HG02571 (cell line): ENCODE results near the gene ATP8A2.

ENCODE experiments used
- ATAC-seq: cut with Tn5 transposase; IDR thresholded peaks from one replicate; pipeline ENCODE4 v1.9.1; 2021; ENCODE audit warnings: mild to moderate bottlenecking, moderate library complexity; ENCODE audit not compliant: unreplicated experiment

The ATP8A2 gene

DNA sequence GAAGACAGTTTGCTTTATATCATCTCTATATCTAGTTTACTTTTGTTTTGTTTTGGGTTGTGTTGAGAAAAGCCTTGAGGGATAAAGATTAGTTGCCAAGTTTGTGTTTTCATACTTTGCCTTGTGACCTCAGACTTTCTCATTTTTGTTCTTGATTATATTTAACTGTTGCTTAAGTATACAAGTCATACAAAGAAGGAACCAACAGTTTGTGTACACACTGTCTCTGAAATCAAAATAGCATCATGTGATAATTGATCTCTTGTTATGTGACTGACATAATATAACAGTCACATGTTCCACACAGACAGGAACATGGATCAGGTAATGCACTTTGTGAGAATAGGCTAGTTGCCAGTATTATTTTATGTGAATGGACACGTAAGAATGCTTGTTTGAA lies 609.3 kb downstream of the ATP8A2 start:
- no peak for ATAC-seq

DNA sequence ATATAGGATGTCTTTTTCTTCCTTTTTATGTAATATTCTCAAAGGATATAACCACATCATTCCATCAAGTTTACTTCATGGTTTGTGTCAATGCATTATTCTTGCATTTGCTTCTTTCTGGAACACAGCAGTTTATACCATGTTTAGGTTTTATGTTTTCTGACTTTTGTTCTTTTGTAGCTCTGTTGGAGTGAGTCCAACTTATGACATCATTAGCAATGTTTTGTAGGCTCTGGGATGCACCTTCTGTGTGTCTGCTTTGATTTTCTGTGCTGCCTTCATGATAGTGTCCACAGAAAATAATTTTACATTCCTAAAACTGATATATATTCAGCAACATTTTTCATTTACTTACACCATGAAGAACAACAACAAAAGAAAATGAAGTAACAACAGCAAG lies 611.1 kb downstream of the ATP8A2 start:
- no peak for ATAC-seq

DNA sequence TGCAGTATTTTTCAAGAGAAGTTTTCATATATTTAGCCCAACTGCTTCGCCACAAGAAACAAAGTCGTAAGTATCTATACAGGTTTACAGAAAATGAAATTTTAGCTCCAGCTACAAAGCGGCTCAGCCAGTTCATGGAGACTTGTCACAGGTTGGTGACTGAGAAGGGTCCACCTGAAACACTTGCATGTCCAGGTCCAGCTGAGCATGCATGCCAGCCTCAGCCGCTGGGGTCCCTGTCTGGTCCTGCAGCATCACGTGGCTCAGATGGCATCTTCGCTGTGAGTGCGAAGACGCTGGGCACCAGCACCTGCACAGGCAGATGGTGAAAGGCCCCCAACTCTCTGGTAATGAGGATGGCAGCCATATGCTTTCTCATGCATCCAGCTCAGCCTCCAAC lies 616.2 kb downstream of the ATP8A2 start:
- no peak for ATAC-seq

DNA sequence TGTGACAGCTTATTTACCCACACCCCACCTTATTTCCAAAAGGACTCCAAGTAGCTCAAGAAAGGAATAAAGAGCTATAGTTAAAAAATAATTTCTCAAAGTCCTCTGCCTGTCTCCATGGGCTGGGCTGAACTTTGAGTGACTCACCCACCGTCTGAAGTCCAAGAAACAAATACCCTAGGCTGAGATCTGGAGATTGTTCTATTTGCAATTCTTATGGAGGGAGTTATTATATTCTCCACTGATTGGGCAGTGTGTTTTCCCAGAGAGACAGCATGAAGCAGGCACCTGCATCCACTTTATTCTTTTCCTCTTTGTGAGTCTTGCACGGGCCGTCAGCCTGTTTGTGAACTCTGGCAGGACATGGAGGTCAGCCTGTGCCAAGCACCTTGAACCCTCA lies 616.9 kb downstream of the ATP8A2 start:
- no peak for ATAC-seq

DNA sequence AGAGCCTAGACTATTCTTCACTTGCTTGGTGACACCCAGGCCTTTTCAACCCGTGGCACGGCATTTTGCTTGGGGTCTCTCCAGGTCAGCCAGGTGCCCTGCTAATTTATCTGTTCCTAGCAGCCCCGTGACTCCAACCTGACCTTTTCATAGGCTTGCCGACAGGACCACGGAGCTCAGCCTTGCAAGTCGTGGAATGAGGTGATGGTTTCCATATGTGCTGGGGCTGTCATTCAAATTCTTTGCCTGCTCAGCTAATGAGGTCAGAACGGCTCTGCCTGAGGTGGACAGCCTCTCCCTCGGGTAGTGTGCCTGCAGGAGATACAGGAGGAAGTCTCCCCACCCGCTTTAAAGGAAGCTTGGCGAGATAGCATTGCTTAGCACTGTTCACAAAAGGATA lies 619.0 kb downstream of the ATP8A2 start:
- ATAC-seq: no peak

DNA sequence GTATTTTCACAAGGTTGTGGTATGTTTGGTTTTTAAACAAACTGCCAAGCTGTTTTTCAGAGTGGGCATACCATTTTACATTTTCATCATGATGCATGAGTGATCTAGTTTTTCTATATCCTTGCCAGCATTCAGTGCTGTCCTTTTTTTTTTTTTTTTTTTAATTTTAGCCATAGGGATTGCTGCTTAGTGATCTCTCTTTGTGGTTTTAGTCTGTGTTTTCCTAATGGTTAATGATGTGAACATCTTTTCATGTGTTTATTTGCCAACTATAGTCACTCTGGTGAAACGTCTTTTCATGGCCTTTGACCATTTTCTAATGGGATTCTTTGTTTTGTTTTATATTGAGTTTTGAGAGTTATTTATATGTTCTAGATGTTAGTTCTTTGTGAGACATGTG lies 620.3 kb downstream of the ATP8A2 start:
- ATAC-seq: no peak

DNA sequence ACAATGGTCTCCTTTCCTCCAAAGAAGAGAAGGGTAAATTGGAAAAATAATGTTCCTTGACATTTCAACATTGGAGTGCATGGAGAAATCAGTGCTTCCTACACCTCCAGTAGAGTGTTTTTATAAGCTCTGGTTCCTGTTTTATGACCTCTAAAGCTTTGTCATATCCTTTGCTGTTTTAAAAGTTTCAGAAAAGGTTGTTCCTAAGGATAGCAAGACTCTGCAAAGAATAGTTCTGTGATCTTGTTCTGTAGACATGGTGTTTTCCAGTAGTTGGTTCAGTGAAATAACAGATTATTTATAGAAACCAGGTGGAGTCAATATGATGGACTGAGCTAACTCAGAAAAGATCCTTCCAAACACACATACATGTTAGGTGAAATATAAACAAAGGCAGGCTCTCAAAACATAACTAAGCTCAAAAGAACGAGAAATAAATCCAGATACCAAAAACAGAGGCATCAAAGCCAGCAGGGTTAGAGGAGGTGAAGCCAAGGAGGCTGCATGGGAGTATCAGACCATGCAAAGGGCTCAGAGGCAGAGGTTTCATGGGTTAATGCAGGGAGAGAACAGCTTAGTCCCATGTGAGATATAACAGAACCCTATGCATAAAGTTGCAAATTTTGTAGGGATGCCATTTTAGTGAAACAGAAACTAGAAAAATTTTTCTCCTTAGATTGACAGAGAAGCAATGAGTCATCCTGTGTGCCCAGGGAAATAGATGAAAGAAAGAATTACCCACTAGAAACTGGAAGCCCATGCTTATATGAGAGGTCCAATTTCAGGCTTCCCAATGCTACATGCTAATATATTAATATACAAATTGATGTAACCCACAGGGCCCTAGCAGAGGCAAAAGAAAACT lies 635.7 kb downstream of the ATP8A2 start:
- ATAC-seq: no peak

DNA sequence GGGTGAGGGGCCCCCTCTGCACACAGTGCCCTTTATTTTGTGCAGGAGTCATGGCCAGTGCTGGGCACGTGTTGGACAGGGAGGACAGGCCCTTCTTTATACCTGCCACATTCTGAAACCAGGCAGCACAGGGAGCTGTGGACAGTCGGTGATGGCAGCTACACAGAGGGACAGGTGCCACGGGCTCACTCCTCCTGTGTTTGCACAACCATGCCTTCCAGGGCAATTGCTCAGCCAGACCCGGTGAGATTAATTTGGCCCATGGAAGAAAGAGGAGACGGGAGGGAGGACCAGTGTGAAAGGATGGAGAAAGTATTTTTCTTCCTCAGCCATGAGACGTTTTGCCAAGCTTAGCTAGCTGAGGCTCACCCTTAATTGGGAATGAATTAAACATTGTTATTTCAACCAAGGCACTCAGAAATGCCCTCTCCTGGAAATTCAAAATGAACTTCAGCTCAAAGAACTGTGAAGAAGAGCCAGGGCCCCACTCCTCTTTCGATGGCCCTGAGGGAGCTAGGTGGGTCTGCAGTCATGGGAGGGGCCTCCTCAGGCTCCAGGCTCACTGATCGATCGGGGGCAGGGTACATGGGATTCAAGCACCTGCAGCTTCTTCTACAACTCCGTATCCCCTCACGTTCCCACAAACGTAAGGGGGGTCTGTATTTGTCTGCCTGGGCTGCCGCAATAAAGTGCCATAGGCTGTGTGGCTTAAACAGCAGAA lies 638.9 kb downstream of the ATP8A2 start:
- ATAC-seq: no peak

DNA sequence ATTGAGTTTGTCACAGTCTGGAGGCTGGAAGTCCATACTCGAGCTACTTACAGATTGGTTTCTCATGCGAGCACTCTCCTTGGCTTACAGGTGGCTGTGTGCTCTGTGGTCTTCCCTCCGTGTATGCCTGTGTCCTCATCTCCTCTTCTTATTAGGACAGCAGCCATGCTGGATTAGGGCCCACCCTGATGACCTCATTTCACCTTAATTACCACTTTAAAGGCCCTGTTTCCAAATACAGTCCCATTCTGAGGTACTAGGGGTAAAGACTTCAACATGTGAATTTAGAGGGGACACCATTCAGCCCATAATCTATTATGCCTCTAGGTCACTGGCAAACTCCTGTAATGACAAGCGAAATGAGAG lies 639.4 kb downstream of the ATP8A2 start:
- no peak for ATAC-seq

DNA sequence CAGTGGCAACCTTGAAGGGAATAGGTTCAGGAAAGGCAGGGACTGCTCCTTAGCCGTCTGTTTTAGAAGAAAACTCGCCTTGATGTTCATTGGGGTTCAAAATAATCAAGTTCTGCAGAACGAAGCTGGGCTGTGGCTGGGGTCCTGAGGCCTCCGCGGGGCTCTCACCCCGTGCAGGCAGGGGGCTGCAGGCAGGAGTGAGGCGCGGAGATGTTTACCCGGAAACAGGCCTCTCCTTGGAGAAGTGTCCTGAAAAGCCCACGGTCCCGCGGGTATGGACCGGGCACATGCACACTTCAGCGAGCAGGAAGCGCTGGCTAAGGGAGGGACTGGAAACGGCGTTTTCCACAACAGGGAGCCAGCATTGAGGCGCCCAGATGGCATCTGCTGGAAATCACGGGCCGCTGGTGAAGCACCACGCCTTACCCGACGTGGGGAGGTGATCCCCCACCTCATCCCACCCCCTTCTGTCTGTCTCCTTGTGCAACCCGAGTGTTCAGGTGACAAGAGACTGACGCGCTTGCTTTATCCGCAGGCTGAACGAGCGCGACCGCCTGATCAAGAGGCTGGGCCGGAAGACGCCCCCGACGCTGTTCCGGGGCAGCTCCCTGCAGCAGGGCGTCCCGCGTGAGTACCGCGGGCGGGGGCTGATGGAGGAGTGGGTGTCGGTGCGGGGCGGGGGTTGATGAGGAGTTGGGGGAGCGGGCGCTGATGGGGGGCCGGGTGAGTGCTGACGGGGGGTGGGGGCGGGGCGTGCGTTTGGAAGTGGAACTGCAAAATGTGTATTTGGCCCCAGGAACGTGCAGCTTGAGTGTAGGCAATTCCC lies 640.4 kb downstream of the ATP8A2 start:
- ATAC-seq: no peak

DNA sequence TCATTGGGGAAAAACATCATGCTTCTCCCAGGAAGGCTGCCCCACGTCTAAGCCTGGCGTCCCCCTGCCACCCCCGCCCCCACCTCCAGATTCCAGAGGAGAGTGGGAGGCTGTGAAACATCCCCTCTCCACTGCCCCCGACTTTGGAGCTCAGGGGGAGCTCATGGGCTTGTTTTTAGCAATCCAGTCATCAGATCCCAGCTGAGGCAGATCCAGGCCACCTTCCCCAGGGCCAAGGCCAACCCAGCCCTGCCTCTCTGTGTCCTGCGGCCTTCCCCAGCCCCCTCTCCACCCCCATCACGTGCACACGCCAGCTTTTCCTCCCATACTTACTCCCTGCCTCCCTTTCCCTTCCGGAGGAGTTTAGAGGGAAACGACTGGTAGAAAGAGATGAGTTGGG lies 641.2 kb downstream of the ATP8A2 start:
- ATAC-seq: no peak

DNA sequence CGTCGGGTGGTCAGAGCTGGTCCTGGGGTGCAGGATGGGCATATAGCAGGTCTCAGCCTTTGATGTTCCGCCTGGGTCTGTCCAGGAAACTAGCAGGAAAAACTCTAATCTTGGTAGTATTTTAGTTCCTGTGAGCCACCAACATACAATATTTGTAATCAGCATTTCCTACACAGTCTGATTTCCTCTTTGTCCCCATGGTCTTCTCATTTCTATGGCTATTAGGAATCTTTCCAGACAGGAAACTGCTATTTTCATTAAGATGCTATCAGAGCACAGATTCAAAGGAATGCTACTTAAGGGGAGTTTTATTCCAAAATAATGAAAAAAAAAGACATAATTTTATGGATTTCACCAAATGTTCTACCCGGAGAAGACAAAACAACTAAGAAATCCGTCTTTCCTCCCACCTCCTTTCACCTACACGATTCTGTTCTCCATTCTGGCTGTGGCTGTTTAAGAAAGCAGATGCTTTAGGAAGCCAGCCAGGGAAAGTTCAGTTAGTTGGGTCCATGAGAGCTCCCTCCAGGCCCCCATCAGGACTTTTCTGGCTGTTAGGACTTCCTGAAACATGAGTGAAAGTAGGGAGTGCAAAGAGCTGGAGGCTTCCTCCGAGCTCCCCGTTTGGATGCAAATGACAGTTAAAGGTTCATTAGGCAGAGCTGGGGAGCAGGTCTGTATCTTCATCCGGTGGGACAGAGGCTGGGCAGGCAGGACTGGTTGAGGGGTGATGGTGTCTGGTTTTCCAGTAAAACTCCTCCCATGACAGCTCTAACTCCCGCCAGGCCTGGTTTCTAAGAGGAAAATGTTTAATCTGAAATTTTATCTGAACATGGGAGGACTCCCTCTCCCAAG lies 643.7 kb downstream of the ATP8A2 start:
- ATAC-seq: no peak

DNA sequence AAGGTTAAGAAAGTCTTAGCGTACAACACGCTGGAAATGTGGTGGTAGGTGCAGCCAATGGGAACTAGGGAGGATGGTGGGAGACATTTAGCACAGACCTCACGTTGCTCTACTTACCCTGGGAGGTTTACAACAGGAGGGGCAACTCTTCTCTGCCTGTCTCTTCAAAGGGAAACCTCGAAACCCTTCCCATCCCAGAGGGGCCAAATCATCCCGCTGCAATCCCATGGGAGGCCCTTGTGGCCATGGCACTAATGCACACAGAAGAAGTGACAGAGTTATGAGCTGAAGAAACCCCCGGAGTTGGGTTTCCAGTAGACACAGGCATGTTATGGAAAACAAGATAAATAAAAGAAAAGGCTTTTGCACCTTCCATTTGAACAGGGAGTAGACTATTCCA lies 644.4 kb downstream of the ATP8A2 start:
- no peak for ATAC-seq

DNA sequence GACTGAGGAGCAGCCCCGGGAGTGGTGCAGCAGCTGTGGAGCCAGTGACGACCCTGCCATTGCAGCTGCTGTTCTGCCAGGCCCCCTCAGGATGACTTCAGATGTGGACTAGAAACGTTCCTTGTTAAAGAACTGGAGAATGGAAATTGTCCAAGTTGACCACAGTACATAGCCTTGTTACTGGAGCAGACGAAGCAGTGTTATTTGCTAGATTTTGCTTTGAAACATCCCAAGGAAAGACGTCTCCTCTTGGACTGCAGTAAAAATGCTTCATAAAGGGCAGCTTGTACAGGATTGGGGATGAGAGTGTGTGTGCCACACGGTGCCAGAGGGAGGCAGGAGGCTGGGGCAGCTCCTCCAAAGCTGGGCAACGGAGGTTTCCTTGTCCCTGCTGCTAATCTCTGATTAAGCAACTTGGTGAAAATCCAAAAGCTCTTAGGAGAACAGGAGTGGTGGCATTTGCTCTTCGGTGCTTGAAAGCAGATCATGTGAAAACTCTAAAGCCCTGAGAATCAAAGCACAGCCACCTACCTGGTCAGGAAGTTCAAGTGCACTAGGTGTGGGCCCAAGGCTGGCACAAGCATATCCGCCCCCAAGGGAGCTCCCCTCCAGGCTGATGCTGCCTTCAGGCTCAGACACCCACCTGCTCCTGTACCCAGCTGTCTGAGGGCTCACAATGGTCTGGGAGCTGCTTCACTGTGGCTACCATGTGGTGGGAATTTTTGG lies 645.6 kb downstream of the ATP8A2 start:
- ATAC-seq: no peak

DNA sequence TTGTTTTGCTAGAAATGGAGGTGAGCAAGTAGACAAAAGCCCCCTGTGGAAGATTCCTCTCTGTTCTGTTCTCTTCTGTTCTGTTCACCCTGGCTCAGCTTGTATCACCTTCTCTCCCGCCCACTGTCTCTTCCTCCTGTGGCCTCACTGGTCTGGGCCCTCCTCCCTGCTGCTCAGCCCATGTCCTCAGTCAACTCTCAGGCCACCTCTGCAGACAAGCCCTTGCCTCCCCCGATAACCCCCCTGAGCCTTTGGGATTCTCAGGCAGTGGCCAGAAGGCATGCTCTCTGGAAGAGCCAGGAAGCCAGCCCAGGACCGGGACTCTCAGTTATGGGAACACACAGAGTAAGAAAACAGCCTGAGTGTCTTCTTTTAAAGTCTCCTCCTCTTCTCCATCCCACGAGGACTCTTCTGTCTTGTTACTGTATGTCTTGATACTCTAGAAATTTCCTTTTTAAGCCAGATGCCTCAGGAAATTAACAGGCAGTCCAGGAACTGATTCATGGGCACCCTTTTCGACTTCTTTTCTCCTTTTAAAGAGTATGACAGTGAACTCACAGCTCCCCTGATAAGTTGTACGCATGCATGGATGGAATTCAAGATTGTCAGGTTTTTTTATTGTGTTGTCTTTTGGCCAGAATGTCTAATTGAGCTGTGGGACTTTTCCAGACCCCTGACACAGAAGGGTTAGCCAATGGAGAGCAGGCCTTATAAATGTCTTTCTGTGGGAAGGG lies 646.3 kb downstream of the ATP8A2 start:
- ATAC-seq: no peak

DNA sequence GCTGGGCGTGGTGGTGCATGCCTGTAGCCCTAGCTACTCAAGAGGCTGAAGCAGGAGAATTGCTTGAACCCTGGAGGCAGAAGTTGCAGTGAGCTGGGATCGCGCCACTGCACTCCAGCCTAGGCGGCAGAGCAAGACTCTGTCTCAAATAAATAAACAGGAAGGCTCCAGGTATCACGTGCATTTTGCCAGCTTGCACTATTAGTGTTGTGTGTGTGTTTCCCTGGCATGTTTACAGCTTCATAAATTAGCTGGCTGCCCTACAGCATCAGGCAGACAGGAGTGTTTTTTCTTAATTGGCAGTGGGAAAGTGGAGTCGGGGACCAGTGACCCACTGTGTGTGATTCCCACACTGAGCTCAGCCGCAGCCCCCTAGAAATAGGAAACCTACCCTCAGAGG lies 647.5 kb downstream of the ATP8A2 start:
- no peak for ATAC-seq

DNA sequence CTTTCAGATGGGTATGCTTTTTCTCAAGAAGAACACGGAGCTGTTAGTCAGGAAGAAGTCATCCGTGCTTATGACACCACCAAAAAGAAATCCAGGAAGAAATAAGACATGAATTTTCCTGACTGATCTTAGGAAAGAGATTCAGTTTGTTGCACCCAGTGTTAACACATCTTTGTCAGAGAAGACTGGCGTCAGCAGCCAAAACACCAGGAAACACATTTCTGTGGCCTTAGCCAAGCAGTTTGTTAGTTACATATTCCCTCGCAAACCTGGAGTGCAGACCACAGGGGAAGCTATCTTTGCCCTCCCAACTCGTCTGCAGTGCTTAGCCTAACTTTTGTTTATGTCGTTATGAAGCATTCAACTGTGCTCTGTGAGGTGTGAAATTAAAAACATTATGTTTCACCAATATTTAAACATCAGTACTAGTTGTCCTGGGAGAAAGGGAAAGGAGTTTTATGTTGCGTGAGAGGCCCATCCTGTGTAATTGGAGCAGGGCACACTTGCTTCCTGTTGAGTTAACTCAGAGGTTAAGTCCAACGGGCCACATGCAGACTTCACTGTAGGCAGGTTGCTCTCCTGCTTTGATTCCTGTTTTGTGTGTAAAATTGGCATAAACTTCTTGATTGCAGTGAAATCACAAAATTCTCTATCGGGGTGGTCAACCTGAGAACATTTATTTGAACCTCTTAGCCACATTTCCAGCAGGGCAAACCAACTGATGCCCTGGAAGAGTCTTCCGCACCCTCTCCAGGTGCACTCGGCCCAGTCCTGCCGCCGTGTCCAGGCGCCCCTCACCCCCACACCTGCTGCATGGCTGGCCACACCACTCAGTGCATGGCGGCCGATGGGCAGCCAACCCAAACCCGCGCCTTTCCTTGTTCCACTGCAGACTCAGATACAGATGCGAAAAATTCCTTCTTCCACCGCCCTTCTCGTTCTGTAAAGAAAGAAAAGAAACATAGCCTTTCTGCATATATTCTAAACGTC lies 648.4 kb downstream of the ATP8A2 start:
- ATAC-seq: no peak

DNA sequence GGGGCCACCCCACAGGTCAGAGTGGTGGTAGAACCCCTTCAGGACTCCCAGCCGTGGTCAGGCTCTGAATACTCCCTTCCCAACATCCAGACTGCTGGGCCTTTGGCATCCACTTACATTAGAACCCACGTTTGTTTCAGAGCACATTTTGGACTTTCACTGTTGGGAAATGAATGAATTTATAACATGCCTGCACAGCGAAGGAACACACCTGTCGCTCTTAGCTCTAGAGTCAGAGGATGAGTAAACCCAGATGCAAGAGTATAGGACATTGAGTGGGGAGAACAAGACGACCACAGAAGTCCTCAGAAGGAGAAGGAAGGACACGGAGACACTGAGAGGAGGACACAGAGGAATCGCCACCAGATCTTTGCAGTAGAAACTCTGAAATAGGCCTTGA lies 649.1 kb downstream of the ATP8A2 start:
- no peak for ATAC-seq
